Tibial nerve (tissue), 3 donors: Measurements from ENCODE around the gene SPOCK1.

Experiments
- CTCF ChIP-seq, 5 experiments: fragments of 200-600 bp in 3 of 5; fragments of 450-650 bp in 2 of 5; sonication (generic) in 3 of 5; IDR thresholded peaks; one replicate each; pipeline ENCODE4 v1.5.1; 2016 to 2019; ENCODE audit warnings: antibody characterized with exemption in 5 of 5, mild to moderate bottlenecking in 3 of 5, moderate library complexity in 2 of 5
- POLR2A ChIP-seq, 2 donors: fragments of 450-650 bp; IDR thresholded peaks; one replicate each; pipeline ENCODE4 v1.6.1; 2017; ENCODE audit warnings: antibody characterized with exemption in 2 of 2, mild to moderate bottlenecking in 2 of 2, moderate library complexity in 2 of 2

GRCh38 chr5:137432376-137432775 lies 66.8 kb downstream of the SPOCK1 start:
- no peak for TF ChIP-seq POLR2A (IDR thresholded peaks at IDR 0.05)
- TF ChIP-seq CTCF (IDR thresholded peaks at IDR 0.05): no peak
